Measurements from ENCODE around the gene C11orf65.

The C11orf65 gene

DNA sequence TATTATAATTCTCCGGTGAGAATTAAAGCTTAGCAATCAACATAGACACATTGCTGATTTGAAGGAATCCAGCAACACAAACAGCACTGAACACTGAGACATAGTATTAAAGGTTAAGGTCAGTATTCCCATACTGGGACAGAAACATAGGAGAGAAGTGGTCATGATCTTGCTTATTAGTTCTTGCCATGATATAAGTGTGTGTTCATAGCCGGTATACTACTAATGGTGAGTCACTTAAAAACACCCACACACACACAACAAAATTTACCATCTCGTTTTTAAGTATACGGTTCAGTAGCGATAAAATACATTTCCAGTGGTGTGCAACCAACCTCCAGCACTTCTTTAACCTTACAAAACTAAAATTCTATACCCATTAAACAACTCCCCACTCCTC, 96.3 kb downstream of the C11orf65 start:
- no peak for DNase-seq (ENCODE audit: low read depth)
- no peak overlapping the region for H3K4me3 ChIP-seq (ENCODE audit: low read depth, low read length)
- TF ChIP-seq, protein P1, sequence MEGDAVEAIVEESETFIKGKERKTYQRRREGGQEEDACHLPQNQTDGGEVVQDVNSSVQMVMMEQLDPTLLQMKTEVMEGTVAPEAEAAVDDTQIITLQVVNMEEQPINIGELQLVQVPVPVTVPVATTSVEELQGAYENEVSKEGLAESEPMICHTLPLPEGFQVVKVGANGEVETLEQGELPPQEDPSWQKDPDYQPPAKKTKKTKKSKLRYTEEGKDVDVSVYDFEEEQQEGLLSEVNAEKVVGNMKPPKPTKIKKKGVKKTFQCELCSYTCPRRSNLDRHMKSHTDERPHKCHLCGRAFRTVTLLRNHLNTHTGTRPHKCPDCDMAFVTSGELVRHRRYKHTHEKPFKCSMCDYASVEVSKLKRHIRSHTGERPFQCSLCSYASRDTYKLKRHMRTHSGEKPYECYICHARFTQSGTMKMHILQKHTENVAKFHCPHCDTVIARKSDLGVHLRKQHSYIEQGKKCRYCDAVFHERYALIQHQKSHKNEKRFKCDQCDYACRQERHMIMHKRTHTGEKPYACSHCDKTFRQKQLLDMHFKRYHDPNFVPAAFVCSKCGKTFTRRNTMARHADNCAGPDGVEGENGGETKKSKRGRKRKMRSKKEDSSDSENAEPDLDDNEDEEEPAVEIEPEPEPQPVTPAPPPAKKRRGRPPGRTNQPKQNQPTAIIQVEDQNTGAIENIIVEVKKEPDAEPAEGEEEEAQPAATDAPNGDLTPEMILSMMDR (IDR thresholded peaks at IDR 0.05; ENCODE audit: insufficient read depth, low read depth, low read length, missing control alignments), result no peak

DNA sequence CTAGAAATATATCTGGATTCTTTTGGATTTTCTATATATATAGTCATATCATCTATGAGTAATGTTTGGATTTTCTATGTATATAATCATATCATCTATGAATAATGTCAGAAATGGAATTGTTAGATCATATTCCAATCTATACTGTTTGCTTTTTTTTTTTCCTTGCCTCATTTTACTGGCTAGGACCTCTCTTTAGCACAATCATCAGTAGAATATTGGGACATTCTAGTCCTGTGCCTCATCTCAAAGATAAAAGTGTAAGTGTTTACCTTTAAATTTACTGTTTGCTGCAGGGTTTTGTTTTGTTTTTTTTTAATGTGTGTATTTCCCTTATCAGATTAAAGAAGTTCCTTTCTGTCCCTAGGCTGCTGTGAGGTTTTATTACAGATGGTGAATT, 97.0 kb downstream of the C11orf65 start:
- TF ChIP-seq, protein P1 (IDR thresholded peaks at IDR 0.05; ENCODE audit: insufficient read depth, low read depth, low read length, missing control alignments), result no peak
- no peak overlapping the region for H3K4me3 ChIP-seq (ENCODE audit: low read depth, low read length)
- DNase-seq (ENCODE audit: low read depth), result no peak

DNA sequence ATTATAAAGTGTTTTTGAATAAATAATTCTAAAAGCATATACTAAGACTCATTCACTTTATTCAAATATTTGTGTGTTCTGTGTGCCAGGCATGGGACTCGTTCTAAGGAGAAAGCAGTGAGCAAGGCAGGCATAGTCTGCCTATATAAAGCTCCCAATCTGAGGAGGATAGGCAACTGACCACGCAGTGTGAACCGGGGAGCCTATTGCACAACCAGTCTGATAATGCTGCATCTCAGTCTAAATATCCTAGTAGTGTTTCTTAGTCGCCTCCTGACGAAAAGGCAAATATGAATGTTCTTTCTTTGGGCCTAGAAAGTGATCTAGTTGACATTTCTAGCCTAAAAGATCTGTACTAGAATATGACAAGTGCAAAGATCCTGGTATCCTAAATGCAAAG, 98.3 kb downstream of the C11orf65 start:
- DNase-seq (ENCODE audit: low read depth), result no peak
- H3K4me3 ChIP-seq (ENCODE audit: low read depth, low read length), result no peak overlapping the region
- TF ChIP-seq, protein P1 (IDR thresholded peaks at IDR 0.05; ENCODE audit: insufficient read depth, low read depth, low read length, missing control alignments), result no peak

DNA sequence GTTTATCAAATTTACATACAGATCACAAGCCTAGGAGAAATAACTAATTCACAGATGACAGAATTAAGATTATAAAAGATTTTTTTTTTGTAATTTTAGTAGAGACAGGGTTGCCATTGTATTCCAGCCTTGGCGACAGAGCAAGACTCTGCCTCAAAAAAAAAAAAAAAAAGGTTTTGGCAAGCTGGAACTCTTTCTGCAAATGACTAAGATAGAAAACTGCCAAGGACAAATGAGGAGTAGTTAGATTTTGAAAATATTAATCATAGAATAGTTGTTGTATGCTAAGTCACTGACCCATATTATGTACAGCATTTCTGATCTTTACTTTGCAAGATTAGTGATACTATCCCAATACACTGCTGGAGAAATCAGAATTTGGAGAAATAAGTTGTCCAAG, 99.2 kb downstream of the C11orf65 start:
- DNase-seq (ENCODE audit: low read depth), result no peak
- H3K4me3 ChIP-seq (ENCODE audit: low read depth, low read length), result no peak overlapping the region
- TF ChIP-seq, protein P1 (IDR thresholded peaks at IDR 0.05; ENCODE audit: insufficient read depth, low read depth, low read length, missing control alignments), result no peak

DNA sequence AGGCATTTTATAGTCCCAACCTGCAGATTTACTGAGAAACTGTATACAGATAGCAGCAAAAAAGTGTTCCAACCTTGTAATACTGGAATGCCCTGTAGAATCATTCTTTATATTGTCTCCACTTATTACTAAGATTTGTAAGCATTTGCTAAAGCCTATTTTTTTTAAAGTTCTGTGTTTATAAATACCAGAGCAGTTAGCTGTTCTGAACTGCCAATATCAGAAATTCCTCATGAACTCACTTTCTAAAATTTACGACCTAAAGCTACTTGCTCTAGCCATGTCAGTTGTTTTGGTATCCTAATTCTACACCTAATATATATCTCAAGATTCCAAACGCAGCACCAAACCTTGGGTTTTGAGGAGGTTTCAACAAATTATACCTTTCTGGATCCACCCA, 103.2 kb downstream of the C11orf65 start:
- TF ChIP-seq, protein P1 (IDR thresholded peaks at IDR 0.05; ENCODE audit: insufficient read depth, low read depth, low read length, missing control alignments), result no peak
- no peak overlapping the region for H3K4me3 ChIP-seq (ENCODE audit: low read depth, low read length)
- DNase-seq (ENCODE audit: low read depth), result no peak

DNA sequence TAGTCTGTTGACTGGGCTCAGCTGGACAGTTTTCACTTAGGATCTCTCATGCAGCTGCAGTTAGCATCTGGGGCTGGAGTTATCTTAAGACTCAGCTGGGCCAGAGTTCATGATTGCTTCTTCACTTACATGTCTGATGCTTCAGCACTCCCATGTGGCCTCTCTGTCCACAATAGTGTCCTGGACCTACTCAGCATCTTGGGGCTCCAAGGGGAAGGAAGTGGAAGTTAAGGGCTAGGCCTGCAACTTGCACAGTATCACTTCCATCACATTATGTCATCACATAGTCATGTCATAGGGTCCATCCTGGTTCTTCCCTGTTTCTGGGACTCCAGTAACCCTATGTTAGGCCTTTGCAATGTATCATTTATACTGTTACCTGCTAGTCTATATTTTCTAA, 115.9 kb downstream of the C11orf65 start:
- peak; percentile 3 for DNase-seq (ENCODE audit: low read depth)
- TF ChIP-seq, protein P1 (IDR thresholded peaks at IDR 0.05; ENCODE audit: insufficient read depth, low read depth, low read length, missing control alignments), result no peak
- H3K4me3 ChIP-seq (ENCODE audit: low read depth, low read length), result no peak overlapping the region

DNA sequence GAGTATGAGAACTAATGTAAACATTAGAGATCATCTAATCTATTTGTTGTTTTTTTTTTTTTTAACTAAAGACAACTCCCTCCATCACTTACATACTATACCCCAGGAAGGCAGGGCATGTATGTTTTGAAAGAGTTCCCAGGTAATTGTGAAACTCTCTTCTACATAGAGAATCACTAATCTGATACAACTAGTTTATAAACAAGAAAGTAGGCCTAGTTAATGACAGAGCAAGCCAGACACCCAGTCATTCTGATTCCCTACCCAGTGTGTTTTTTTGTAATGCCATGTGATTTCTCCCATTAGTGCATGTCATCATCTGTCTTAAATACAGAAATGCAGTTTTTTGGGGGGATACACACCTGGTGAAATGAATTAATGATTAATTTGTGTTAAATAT, 120.9 kb downstream of the C11orf65 start:
- TF ChIP-seq, protein P1 (IDR thresholded peaks at IDR 0.05; ENCODE audit: insufficient read depth, low read depth, low read length, missing control alignments), result no peak
- no peak overlapping the region for H3K4me3 ChIP-seq (ENCODE audit: low read depth, low read length)
- no peak for DNase-seq (ENCODE audit: low read depth)
